Measurements from ENCODE around the gene ARHGAP8.

Gene ARHGAP8

GRCh38 chr22:44724416-44724815 lies 28.0 kb upstream of the ARHGAP8 start:
- TF ChIP-seq CTCF (IDR thresholded peaks at IDR 0.05; ENCODE audit: low read depth, low read length) = no peak
- no peak overlapping the region for H3K4me3 ChIP-seq (ENCODE audit: low read depth, low read length)
- no peak for DNase-seq (ENCODE audit: low read depth, low spot score)
- in situ Hi-C loops (cut with HindIII; ENCODE audit: low sequenced_read_pairs) = no loop called here

- in situ Hi-C loops (cut with HindIII; ENCODE audit: low sequenced_read_pairs) = no loop called here
Measured at GRCh38 chr22:44724859-44725258, 27.5 kb upstream of the ARHGAP8 start.

GRCh38 chr22:44726439-44726838 lies 25.9 kb upstream of the ARHGAP8 start:
- no peak overlapping the region for H3K4me3 ChIP-seq (ENCODE audit: low read depth, low read length)
- in situ Hi-C loops (cut with HindIII; ENCODE audit: low sequenced_read_pairs) = no loop called here
- no peak for TF ChIP-seq CTCF (IDR thresholded peaks at IDR 0.05; ENCODE audit: low read depth, low read length)
- DNase-seq (ENCODE audit: low read depth, low spot score) = no peak

More at GRCh38 chr22:44724859-44725258, 27.5 kb upstream of the ARHGAP8 start:
- no peak overlapping the region for H3K4me3 ChIP-seq (ENCODE audit: low read depth, low read length)
- DNase-seq (ENCODE audit: low read depth, low spot score) = no peak
- TF ChIP-seq CTCF (IDR thresholded peaks at IDR 0.05; ENCODE audit: low read depth, low read length) = no peak

- in situ Hi-C loops (cut with HindIII; ENCODE audit: low sequenced_read_pairs) = no loop called here
- no peak for DNase-seq (ENCODE audit: low read depth, low spot score)
- H3K4me3 ChIP-seq (ENCODE audit: low read depth, low read length) = no peak overlapping the region
- TF ChIP-seq CTCF (IDR thresholded peaks at IDR 0.05; ENCODE audit: low read depth, low read length) = no peak
Measured at GRCh38 chr22:44727148-44727547, 25.2 kb upstream of the ARHGAP8 start.

GRCh38 chr22:44727709-44728108 lies 24.7 kb upstream of the ARHGAP8 start:
- no peak for DNase-seq (ENCODE audit: low read depth, low spot score)
- no peak for TF ChIP-seq CTCF (IDR thresholded peaks at IDR 0.05; ENCODE audit: low read depth, low read length)
- in situ Hi-C loops (cut with HindIII; ENCODE audit: low sequenced_read_pairs) = no loop called here
- no peak overlapping the region for H3K4me3 ChIP-seq (ENCODE audit: low read depth, low read length)

GRCh38 chr22:44728761-44729324 lies 23.5 kb upstream of the ARHGAP8 start:
- H3K4me3 ChIP-seq (ENCODE audit: low read depth, low read length) = no peak overlapping the region
- no peak for DNase-seq (ENCODE audit: low read depth, low spot score)
- no peak for TF ChIP-seq CTCF (IDR thresholded peaks at IDR 0.05; ENCODE audit: low read depth, low read length)
- in situ Hi-C loops (cut with HindIII; ENCODE audit: low sequenced_read_pairs) = no loop called here

Measured in astrocyte of the spinal cord (primary cell).